Thyroid gland (tissue), 4 donors: ENCODE results near the gene CCDC195.

ENCODE experiments used
- CTCF ChIP-seq, 6 experiments: fragments of 200-600 bp in 3 of 6; fragments of 450-650 bp in 3 of 6; sonication (generic) in 3 of 6; IDR thresholded peaks; one replicate each; pipeline ENCODE4 v1.5.1; 2016 to 2019; ENCODE audit warnings: antibody characterized with exemption in 6 of 6, mild to moderate bottlenecking in 2 of 6, inconsistent platforms in 1 of 6, moderate library complexity in 1 of 6
- POLR2A ChIP-seq, 2 donors: fragments of 450-650 bp; IDR thresholded peaks; one replicate each; pipeline ENCODE4 v1.6.1; 2017; ENCODE audit warnings: antibody characterized with exemption in 2 of 2, mild to moderate bottlenecking in 2 of 2, moderate library complexity in 1 of 2

DNA sequence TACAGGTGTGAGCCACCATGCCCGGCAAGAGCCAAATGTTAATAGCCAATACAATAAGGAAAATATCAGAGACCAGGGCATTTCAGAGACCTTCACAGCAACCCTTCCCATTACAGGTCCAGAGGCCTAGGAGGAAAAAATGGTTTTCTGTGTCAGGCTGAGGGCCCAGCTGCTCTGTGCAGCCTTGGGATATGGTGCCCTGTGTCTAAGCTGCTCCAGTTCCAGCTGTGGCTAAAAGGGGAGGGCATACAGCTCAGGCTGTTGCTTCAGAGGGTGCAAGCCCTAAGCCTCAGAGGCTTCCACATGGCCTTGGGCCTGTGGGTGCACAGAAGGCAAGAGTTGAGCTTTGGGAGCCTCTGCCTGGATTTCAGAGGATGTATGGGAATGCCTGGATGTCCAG is 20.1 kb upstream of the CCDC195 start:
- no peak for TF ChIP-seq CTCF (IDR thresholded peaks at IDR 0.05)
- TF ChIP-seq POLR2A (IDR thresholded peaks at IDR 0.05): no peak
